ENCODE results near the gene TP53I13. TPM values are rescaled to one million over a fixed set of nuclear protein-coding genes. Genes with fewer than 3 reads are reported as not detected.

TP53I13 gene
- total and polyA plus RNA-seq, 2 of the 13 experiments (the other 11 are each of a cell fraction or from before 2014, with no cell fraction given): 16.9 to 25.7 TPM

DNA sequence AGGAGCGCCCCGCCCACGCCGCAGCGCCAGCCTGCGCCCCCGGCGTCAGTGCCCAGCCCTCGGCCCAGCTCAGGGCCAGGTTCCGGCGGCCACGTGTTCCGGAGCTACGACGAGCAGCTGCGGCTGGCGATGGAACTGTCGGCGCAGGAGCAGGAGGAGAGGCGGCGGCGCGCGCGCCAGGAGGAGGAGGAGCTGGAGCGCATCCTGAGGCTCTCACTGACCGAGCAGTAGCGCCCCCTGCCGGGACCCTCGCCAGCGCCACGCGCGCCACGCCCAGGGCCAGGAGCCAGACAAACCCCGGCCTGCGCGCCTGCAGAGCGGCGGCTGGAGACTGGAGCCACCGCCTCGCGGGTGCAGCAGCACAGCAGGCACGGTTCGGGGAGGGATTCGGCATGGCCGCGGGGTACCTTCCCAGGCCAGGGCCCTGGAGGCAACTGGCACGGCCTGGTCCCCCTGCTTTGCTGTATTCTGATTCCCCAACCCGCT is 44.9 kb downstream of the TP53I13 start (continued):
- TF ChIP-seq, protein P1, sequence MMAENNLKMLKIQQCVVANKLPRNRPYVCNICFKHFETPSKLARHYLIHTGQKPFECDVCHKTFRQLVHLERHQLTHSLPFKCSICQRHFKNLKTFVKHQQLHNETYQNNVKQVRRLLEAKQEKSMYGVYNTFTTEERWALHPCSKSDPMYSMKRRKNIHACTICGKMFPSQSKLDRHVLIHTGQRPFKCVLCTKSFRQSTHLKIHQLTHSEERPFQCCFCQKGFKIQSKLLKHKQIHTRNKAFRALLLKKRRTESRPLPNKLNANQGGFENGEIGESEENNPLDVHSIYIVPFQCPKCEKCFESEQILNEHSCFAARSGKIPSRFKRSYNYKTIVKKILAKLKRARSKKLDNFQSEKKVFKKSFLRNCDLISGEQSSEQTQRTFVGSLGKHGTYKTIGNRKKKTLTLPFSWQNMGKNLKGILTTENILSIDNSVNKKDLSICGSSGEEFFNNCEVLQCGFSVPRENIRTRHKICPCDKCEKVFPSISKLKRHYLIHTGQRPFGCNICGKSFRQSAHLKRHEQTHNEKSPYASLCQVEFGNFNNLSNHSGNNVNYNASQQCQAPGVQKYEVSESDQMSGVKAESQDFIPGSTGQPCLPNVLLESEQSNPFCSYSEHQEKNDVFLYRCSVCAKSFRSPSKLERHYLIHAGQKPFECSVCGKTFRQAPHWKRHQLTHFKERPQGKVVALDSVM (CRISPR knock-in tag; IDR thresholded peaks at IDR 0.05): peak; percentile 31; the same call in 1 of the 2 replicates
- TF ChIP-seq ZNF101 (CRISPR knock-in tag; IDR thresholded peaks at IDR 0.05; ENCODE audit: borderline replicate concordance, low read depth) (no peak), RXRB (CRISPR knock-in tag; IDR thresholded peaks at IDR 0.05; ENCODE audit: borderline replicate concordance) (peak; percentile 41; the same call in 1 of the 2 replicates), ATRX (CRISPR knock-in tag; IDR thresholded peaks at IDR 0.05; ENCODE audit: borderline replicate concordance) (no peak), PHF5A (CRISPR knock-in tag; IDR thresholded peaks at IDR 0.05; ENCODE audit: low read depth, unreplicated experiment) (no peak), KDM6A (CRISPR knock-in tag; IDR thresholded peaks at IDR 0.05; ENCODE audit: low read depth) (no peak), ZFYVE20 (CRISPR knock-in tag; IDR thresholded peaks at IDR 0.05; ENCODE audit: borderline replicate concordance, low read depth) (peak; percentile 94; the same call in 1 of the 2 replicates), REPIN1 (CRISPR knock-in tag; IDR thresholded peaks at IDR 0.05; ENCODE audit: borderline replicate concordance, low read depth) (peak; percentile 88; the same call in 1 of the 2 replicates), XBP1 (CRISPR knock-in tag; IDR thresholded peaks at IDR 0.05) (no peak), ZFP36L1 (CRISPR knock-in tag; IDR thresholded peaks at IDR 0.05) (0 out of 2 replicates have a peak, but pooled peaks have one; percentile 66), ZNF577 (CRISPR knock-in tag; IDR thresholded peaks at IDR 0.05; ENCODE audit: borderline replicate concordance, low read depth) (no peak), XRCC5 (optimal IDR thresholded peaks at IDR 0.05; ENCODE audit: low read length) (peak; percentile 83), SMYD3 (CRISPR knock-in tag; IDR thresholded peaks at IDR 0.05) (0 out of 2 replicates have a peak, but pooled peaks have one; percentile 45)
- TF ChIP-seq, protein P2, sequence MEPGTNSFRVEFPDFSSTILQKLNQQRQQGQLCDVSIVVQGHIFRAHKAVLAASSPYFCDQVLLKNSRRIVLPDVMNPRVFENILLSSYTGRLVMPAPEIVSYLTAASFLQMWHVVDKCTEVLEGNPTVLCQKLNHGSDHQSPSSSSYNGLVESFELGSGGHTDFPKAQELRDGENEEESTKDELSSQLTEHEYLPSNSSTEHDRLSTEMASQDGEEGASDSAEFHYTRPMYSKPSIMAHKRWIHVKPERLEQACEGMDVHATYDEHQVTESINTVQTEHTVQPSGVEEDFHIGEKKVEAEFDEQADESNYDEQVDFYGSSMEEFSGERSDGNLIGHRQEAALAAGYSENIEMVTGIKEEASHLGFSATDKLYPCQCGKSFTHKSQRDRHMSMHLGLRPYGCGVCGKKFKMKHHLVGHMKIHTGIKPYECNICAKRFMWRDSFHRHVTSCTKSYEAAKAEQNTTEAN (CRISPR knock-in tag; conservative IDR thresholded peaks at IDR 0.05): no peak
- TF ChIP-seq, protein P3, sequence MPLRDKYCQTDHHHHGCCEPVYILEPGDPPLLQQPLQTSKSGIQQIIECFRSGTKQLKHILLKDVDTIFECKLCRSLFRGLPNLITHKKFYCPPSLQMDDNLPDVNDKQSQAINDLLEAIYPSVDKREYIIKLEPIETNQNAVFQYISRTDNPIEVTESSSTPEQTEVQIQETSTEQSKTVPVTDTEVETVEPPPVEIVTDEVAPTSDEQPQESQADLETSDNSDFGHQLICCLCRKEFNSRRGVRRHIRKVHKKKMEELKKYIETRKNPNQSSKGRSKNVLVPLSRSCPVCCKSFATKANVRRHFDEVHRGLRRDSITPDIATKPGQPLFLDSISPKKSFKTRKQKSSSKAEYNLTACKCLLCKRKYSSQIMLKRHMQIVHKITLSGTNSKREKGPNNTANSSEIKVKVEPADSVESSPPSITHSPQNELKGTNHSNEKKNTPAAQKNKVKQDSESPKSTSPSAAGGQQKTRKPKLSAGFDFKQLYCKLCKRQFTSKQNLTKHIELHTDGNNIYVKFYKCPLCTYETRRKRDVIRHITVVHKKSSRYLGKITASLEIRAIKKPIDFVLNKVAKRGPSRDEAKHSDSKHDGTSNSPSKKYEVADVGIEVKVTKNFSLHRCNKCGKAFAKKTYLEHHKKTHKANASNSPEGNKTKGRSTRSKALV (CRISPR knock-in tag; IDR thresholded peaks at IDR 0.05): peak; percentile 99
- TF ChIP-seq, protein P4, sequence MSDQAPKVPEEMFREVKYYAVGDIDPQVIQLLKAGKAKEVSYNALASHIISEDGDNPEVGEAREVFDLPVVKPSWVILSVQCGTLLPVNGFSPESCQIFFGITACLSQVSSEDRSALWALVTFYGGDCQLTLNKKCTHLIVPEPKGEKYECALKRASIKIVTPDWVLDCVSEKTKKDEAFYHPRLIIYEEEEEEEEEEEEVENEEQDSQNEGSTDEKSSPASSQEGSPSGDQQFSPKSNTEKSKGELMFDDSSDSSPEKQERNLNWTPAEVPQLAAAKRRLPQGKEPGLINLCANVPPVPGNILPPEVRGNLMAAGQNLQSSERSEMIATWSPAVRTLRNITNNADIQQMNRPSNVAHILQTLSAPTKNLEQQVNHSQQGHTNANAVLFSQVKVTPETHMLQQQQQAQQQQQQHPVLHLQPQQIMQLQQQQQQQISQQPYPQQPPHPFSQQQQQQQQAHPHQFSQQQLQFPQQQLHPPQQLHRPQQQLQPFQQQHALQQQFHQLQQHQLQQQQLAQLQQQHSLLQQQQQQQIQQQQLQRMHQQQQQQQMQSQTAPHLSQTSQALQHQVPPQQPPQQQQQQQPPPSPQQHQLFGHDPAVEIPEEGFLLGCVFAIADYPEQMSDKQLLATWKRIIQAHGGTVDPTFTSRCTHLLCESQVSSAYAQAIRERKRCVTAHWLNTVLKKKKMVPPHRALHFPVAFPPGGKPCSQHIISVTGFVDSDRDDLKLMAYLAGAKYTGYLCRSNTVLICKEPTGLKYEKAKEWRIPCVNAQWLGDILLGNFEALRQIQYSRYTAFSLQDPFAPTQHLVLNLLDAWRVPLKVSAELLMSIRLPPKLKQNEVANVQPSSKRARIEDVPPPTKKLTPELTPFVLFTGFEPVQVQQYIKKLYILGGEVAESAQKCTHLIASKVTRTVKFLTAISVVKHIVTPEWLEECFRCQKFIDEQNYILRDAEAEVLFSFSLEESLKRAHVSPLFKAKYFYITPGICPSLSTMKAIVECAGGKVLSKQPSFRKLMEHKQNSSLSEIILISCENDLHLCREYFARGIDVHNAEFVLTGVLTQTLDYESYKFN (CRISPR knock-in tag; conservative IDR thresholded peaks at IDR 0.05): no peak; the same call in 1 of the 2 replicates

All from HepG2 (cell line).